ENCODE results near the gene PGM5. TPM values are rescaled to one million over a fixed set of nuclear protein-coding genes. Genes with fewer than 3 reads are reported as not detected.

PGM5 gene
- total and polyA plus RNA-seq, 8 donors, result 12.7 to 61.3 (median 52.0) TPM

DNA sequence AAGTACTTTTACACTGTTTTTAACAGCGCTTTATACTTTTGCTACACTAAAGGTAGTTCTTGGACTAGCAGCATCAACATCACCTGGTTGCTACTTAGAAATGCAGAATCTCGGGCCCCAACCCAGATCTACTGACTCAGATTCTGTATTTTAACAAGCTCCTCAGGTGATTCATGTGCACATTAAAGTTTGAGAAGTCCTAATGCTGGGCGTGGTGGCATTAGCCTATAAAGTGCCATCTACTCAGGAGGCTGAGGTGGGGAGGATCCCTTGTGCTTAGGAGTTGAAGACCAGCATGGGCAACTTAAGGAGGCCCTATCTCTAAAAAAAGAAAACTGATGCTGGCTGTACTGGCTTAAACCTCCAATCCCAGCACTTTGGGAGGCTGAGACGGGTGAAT is 157.6 kb downstream of the PGM5 start:
- Histone ChIP-seq H3K36me3 (no peaks in the 10 kb centered on the region), H3K27ac (no peak overlapping the region), H3K27me3 (no peaks in the 10 kb centered on the region), H3K9me3 (peaks cover 0 to 10% of the 10 kb centered on the region in 2 donors), H3K4me3 (no peak overlapping the region), H3K4me1 (peaks cover 0 to 4% of the 10 kb centered on the region in 2 donors)
- DNase-seq (no peak), ATAC-seq (no peak)
- TF ChIP-seq, protein P1, sequence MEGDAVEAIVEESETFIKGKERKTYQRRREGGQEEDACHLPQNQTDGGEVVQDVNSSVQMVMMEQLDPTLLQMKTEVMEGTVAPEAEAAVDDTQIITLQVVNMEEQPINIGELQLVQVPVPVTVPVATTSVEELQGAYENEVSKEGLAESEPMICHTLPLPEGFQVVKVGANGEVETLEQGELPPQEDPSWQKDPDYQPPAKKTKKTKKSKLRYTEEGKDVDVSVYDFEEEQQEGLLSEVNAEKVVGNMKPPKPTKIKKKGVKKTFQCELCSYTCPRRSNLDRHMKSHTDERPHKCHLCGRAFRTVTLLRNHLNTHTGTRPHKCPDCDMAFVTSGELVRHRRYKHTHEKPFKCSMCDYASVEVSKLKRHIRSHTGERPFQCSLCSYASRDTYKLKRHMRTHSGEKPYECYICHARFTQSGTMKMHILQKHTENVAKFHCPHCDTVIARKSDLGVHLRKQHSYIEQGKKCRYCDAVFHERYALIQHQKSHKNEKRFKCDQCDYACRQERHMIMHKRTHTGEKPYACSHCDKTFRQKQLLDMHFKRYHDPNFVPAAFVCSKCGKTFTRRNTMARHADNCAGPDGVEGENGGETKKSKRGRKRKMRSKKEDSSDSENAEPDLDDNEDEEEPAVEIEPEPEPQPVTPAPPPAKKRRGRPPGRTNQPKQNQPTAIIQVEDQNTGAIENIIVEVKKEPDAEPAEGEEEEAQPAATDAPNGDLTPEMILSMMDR (IDR thresholded peaks at IDR 0.05), result no peak
- intact Hi-C loops (cut with DNase I), result no loop called here

DNA sequence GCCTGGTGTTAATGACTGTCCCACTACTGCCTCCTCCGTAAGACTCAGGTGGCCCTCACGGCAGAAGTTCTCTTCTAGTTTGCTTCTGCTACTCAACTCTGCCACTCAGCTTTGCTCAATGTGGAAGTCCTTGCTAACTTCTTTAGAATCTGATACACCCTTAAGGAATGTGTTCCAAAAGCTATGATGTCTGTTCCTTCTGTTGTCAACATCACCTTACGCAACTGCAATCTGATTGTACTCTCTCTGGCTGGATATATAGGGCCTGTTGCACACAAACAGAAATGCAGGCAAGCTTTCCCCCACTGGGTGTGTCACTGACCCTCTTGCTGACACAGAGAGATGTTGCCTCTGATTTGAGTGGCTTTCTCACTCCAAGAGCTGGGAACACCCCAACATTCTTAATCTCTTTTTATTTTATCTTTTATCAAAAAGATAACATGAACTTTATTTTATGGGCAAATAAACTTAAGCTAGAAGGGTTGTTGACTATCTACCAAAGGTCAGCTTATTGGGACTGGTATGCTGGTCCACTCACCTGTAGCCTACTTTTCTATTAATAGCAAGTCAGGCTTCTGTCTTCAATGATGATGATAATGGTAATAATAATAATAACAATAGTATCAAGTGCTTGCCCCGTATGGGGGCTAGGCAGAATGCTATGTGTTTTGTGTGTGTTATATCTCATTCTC is 159.1 kb downstream of the PGM5 start:
- intact Hi-C loops (cut with DNase I), result no loop called here
- H3K27ac ChIP-seq, result no peak overlapping the region
- TF ChIP-seq, protein P1 (IDR thresholded peaks at IDR 0.05), result no peak
- DNase-seq (no peak), ATAC-seq (peak; percentile 87)
- peaks cover 0 to 4% of the 10 kb centered on the region in 2 donors for H3K4me1 ChIP-seq
- no peaks in the 10 kb centered on the region for H3K36me3 ChIP-seq
- H3K4me3 ChIP-seq, result no peak overlapping the region
- peaks cover 0 to 10% of the 10 kb centered on the region in 2 donors for H3K9me3 ChIP-seq
- H3K27me3 ChIP-seq, result no peaks in the 10 kb centered on the region

DNA sequence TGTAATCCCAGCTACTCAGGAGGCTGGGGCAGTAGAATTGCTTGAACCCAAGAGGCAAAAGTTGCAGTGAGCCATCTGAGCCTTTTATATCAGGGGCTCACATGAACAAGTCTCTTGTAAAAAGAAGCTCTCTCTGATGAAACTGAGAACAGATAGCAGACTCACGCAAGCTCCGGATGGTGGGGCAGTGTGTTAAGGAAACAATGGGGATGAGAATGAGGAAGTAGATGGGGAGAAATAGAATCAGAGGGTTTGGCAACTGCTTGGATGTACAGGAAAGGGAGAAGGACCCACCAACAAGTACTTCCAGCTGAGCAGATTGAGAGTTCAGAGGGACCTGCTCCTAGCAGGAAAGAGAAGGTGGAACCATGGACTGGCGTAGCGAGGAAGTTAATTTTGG is 165.7 kb downstream of the PGM5 start:
- TF ChIP-seq, protein P1 (IDR thresholded peaks at IDR 0.05), result no peak
- DNase-seq (no peak), ATAC-seq (peak; percentile 52)
- Histone ChIP-seq H3K4me1 (peaks cover 0 to 15% of the 10 kb centered on the region in 2 donors), H3K4me3 (no peak overlapping the region), H3K9me3 (peaks cover 0 to 10% of the 10 kb centered on the region in 2 donors), H3K27ac (peak overlapping the region in 1 of 2 donors; percentile 64), H3K27me3 (no peaks in the 10 kb centered on the region), H3K36me3 (no peaks in the 10 kb centered on the region)
- intact Hi-C loops (cut with DNase I), result no loop called here

DNA sequence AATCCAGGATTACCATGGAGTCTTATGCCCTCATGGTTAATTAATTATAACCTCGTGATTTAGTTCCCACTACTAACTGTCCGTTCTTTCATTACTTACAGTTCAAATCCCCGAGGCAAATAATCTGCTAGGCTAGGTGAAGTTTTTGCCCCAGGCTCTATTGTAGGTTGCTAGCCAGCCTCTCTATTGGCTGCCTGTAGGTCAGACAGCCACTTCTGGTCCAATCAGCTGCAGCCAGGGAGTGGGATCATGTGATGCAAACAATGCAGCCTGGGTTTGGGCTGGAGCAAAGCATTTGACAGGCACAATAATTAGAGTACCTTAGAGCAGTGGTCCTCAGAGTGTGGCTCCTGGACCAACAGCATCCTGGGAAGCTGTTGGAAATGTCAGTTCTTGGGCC is 166.5 kb downstream of the PGM5 start:
- Histone ChIP-seq H3K27ac (no peak overlapping the region), H3K4me1 (peaks cover 0 to 15% of the 10 kb centered on the region in 2 donors), H3K4me3 (no peak overlapping the region), H3K36me3 (no peaks in the 10 kb centered on the region), H3K9me3 (peaks cover 0 to 7% of the 10 kb centered on the region in 2 donors), H3K27me3 (no peaks in the 10 kb centered on the region)
- intact Hi-C loops (cut with DNase I), result no loop called here
- TF ChIP-seq, protein P1 (IDR thresholded peaks at IDR 0.05), result no peak
- DNase-seq, result no peak
- ATAC-seq, result no peak

DNA sequence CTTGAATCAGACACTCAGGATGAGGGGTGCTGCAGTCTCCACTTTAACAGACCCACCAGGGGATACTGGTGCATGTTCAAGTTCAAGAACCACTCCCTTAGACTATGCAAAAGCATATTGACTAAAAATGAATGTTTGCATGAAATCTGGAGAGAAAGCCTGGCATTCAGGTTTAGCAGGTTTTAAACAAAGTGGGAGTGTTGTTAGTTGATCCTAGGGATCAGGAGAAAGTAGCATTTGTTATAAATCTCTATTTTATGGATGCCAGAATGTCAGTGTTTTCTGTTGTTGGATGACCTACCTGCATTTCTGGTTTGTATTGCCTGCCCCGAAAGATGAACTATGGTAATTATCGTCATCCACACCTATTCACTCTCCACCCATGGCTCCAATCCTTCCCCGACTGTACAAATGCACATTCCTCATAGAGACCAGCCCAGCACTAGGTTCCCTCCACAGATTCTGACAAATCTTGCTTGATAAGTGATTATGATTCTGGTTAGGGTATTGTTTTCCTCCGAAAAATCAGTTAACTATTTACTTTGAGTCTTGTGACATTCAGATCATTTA is 167.0 kb downstream of the PGM5 start:
- peaks cover 0 to 15% of the 10 kb centered on the region in 2 donors for H3K4me1 ChIP-seq
- ATAC-seq, result no peak
- no peak for DNase-seq
- TF ChIP-seq, protein P1 (IDR thresholded peaks at IDR 0.05), result no peak
- no peaks in the 10 kb centered on the region for H3K27me3 ChIP-seq
- peaks cover 0 to 2% of the 10 kb centered on the region in 2 donors for H3K9me3 ChIP-seq
- H3K4me3 ChIP-seq, result no peak overlapping the region
- intact Hi-C loops (cut with DNase I), result no loop called here
- no peaks in the 10 kb centered on the region for H3K36me3 ChIP-seq
- no peak overlapping the region for H3K27ac ChIP-seq

Measured in left lung (tissue), 10 donors.